GM12874 (cell line): ENCODE measurements around the gene DMD.

Experiments used
- TF ChIP-seq, protein P1 (sequence below): IDR thresholded peaks from 2 replicates; pipeline ENCODE4 v1.5.1; 2011; ENCODE audit warnings: low read depth, mild to moderate bottlenecking, control low read depth, low read length, moderate library complexity; ENCODE audit not compliant: insufficient read depth

Gene DMD

DNA sequence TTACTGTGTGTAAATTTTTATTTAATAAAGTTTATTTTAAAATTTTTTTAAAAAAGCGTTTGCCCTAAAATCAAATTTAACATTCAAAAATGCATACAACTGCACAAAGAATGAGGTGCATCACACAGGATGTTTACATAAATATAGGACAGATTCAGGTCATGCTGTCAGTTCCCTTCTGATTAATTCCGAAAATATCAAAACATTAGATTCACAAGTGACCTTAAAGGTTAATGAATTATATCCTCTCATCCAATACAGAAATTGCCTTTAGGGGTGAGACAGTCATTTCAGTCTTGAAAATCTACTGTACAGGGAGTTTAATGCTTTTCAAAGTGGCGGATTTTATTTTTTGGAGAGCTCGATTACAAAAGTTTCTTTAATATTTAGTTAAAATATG, 1930.8 kb downstream of the DMD start:
- TF ChIP-seq, protein P1, sequence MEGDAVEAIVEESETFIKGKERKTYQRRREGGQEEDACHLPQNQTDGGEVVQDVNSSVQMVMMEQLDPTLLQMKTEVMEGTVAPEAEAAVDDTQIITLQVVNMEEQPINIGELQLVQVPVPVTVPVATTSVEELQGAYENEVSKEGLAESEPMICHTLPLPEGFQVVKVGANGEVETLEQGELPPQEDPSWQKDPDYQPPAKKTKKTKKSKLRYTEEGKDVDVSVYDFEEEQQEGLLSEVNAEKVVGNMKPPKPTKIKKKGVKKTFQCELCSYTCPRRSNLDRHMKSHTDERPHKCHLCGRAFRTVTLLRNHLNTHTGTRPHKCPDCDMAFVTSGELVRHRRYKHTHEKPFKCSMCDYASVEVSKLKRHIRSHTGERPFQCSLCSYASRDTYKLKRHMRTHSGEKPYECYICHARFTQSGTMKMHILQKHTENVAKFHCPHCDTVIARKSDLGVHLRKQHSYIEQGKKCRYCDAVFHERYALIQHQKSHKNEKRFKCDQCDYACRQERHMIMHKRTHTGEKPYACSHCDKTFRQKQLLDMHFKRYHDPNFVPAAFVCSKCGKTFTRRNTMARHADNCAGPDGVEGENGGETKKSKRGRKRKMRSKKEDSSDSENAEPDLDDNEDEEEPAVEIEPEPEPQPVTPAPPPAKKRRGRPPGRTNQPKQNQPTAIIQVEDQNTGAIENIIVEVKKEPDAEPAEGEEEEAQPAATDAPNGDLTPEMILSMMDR: no peak

DNA sequence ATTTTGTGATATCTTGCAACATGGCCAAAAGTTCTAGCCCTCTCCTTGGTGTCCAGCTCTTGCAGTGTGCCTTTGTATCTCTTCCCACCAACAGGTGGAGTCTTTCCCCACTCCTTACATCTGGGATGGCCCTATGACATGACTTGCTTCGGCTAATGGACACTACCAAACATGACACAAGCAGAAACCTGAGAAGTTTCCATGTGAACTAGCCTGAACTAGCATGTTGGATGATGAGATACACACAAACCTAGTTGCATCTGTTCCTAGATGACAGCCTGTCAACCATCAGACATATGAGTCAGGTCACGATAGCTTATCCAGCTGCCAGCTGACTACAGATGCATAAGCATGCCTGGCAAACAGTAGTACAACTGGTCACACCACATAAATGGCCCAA, 1932.0 kb downstream of the DMD start:
- TF ChIP-seq, protein P1: no peak

DNA sequence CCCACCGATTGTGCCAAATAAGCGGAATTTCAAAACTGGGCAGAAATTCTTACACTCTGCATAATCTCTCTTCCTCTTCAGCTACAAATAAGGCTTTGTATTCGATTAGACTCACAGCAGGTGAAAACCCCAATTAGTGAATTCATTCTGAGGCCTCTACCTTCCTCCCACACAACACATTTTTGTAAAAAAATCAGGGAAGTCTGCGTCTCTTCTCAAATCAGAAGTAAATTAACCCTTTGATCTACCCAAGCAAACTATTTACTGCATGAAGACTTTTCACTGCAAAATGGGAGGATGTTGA, 1938.9 kb downstream of the DMD start:
- TF ChIP-seq, protein P1: no peak

DNA sequence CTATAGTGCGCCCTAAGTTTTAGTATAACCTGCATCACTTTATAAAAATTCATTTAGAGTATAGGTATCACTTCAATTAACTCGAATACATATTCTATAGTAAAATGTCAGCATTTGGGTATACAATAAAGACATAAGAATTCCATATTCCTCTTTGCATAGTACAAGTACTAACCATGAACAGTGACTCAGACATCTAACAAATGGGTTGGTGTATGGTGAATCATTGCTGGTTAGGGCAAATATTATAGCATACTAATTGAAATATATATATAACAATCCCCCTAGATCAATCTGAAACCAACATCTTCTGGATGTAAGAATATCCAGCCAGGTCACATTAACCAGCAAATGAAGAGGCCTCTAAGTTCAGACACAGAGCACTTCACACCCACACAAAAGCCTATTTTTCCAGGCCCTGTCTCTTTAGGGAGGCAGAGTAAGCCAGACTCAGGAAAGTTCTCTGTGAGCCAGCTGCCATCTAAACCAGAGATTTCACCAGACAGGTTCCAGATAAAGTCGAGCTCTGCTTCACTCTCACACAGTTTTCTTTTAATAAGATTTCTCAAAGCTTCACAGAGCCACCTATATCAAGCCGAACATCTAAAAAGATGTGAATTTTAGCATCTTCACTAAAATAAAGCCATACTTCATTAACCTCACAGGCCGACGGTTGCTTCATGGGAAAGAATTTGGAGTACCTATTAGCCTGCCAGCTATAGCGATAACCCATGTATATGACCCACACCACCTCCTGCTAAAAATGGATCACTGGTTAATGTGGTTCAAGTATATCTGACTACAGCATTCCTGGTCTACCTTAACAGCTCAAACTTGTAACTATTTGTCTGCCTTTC, 1939.5 kb downstream of the DMD start:
- TF ChIP-seq, protein P1: no peak

DNA sequence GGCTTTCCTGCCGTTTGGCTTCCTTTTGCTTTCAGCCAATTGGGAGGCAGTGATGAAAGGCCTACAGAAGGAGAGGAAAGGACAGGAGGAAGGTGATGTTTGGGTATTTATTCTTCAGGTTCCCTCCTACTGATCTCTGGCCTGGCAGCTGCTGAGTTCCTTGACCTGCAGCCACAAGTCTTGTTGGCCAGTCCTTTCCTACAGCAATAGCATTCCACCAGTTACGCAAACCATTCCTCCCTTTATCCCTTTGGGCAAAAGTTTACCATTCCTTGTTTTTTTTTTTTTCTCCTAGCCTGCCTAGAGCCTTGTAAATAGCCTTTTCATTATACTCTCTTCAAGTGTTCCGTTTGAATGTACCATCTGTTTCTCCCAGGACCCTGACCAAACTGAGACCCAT, 1941.4 kb downstream of the DMD start:
- TF ChIP-seq, protein P1: no peak

DNA sequence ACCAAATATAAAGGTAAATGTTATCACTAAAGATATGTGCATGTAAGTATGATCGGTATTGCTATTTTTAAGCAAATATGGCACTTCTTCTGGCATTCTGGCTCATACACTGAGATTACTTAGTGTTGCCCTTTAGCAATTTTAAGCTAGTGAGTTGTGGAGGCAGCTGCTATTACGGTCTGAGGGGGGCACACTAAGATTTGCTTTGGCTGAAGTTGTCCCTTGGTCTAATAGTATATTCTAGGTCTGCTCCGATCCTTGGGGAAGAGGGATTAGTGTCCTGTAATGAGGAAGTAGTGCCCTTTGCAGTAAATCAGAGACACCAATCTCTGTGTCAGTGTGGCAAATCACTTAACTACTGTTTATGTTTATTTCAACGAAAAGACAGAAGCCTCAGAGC, 1943.0 kb downstream of the DMD start:
- TF ChIP-seq, protein P1: no peak

DNA sequence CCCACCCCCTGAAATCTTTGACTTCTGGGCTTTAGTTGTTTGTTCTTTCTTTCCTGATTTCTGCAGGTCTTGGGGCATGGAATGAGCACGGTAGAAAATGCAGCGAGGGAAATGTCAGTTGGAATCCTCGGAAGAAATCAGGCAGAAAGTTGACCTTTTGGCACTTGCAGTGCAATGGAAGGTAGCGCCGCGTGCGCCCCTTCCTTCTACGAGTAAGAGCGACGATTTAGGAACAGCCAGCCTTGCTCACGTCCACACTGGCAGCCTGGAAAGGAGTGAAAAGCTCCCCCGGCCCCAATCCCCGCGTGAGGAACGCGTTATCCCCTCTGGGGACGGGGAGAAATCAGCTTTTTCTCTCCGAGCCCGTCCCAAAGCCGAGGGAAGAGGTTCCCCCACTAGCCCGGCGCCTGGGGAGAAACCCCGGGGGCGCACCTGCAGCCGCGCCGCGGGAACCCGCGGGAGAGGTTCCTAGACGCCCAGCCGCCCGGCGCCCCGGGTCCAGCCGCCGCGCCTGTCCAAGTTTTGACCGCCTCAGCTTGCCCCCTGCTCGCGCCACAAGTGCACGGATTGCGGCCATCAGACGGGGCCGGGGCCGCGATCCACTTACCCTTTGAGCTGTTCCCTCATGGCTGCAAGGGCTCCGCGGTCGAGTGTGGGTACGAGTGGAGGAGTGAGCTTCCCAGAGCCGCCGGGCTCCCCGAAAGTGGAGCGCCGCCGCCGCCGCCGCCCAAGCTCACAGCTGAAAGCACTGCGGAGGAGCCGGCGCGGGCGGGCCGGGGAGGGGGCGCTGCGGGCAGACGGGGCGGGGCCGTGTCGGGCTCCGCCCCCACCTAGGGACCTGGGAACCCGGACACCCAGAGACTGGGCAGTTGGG, 1944.9 kb downstream of the DMD start:
- TF ChIP-seq, protein P1: no peak
